ENCODE results near the gene TMEM144.

- TF ChIP-seq POLR2A (IDR thresholded peaks at IDR 0.05; ENCODE audit: low read length) = no peak
- TF ChIP-seq GATA1 (IDR thresholded peaks at IDR 0.05; ENCODE audit: low read depth, low read length) = no peak
These were observed 41.7 kb upstream of the TMEM144 start for GRCh38 chr4:158168606-158169005.
